ENCODE results near the gene DNAJC25. TPM values are rescaled to one million over a fixed set of nuclear protein-coding genes. Genes with fewer than 3 reads are reported as not detected.

DNAJC25 gene
- total RNA-seq, 1 donor from 2014 or later, result 6.7 TPM

DNA sequence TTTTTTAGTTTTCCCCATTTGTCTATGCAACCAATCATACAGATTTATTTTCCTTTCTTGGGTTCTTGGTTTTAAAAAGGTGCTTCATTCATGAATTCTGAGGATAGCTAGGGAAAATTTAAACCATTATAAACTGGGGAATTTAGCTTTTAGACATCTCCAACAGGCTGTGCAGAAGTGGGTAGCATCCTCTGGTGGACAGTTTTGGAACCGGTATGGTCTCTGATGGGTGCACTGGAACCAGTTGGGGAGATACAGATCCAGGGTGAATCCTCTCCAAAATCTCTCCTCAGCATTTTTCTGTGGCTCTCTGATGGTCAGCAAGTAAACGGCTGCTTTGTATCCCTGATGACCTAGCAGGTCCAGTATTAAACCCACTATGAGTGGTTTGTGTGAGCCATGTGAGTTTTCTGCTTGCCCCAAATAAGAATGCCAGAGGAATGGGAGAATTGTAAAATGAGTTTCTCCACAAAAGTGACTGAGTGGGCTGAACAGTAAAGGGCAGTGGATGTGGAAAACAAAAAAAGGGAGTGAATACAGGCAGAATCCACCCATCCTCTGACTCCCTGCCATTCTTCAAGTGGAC is 9.1 kb upstream of the DNAJC25 start:
- DNase-seq (ENCODE audit: low spot score) (no peak), ATAC-seq (peak; percentile 79)
- intact Hi-C loops (cut with DNase I), result no loop called here

GRCh38 chr9:111622626-111623025 is 8.5 kb upstream of the DNAJC25 start:
- DNase-seq (ENCODE audit: low spot score) (no peak), ATAC-seq (no peak)
- intact Hi-C loops (cut with DNase I), result no loop called here

DNA sequence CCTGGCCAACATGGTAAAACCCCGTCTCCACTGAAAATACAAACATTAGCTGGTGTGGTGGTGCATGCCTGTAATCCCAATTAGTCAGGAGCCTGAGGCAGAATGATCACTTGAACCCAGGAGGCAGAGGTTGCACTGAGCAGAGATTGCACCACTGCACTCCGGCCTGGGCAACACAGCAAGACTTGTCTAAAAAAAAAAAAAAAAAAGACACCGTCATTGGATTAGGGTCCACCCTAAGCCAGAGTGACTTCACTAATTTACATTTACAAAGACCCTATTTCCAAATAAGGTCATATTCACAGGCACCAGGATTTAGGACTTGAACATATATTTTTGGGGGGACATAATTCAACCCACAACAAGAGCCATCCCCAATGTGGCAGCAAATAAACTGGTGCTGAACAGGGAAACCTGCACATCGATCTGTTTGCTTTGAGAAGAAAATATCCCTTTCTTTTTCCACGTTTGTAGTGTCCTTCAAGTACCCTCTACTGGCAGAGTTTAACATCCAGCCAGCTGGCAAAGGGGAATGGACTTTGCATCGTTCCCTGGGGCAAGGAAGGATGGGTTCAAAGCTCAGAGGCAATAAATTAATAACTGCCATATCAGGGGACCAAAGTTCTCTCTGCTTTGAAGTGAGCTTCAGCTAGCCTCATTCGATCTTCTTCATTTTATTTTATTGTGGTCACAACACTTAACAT is 3.7 kb upstream of the DNAJC25 start:
- no peak for ATAC-seq
- no peak for DNase-seq (ENCODE audit: low spot score)
- intact Hi-C loops (cut with DNase I), result no loop called here

- ATAC-seq, result no peak
- DNase-seq (ENCODE audit: low spot score), result no peak
- intact Hi-C loops (cut with DNase I), result no loop called here
Observed at GRCh38 chr9:111628411-111628810, 2.7 kb upstream of the DNAJC25 start.

GRCh38 chr9:111630182-111630963 is 761 bp upstream of the DNAJC25 start:
- intact Hi-C loops (cut with DNase I), result no loop called here
- peak; percentile 40 for ATAC-seq
- DNase-seq (ENCODE audit: low spot score), result no peak

DNA sequence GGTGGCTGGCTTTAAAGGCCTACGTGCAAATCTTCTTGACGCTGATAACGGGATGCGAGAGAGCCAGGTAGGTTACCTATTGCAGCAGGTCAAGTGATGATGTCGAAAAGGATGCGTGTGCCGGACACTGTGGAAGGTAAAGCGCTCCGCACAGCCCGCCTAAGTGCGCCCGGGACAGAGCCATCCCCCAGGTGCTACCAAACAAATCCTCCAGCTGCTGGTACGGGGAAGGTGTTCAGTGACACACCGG is 245 bp upstream of the DNAJC25 start:
- DNase-seq (ENCODE audit: low spot score) (no peak), ATAC-seq (no peak)
- intact Hi-C loops (cut with DNase I), result no loop called here

DNA sequence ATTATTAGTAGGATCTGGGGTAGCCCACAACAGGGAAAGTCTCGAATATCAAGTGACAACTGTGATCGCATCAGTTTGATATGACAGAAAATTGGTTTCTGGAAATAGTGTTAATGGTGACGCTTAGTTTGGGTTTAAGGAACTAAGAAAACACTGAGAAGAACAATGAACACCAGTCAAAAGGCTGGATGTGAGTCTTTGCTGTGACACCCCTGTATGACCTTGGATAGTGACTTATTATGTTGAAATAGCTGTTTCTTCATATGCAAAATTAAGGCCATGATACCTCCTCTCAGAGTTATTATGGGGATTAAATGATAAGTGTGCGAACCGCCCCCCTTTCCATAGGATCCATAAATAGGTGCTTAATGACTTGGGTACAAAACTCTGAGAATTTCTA is 926 bp downstream of the DNAJC25 start:
- DNase-seq (ENCODE audit: low spot score) (no peak), ATAC-seq (no peak)
- intact Hi-C loops (cut with DNase I), result no loop called here

- intact Hi-C loops (cut with DNase I), result no loop called here
- no peak for DNase-seq (ENCODE audit: low spot score)
- ATAC-seq, result no peak
Observed at GRCh38 chr9:111632695-111633388, 1.7 kb downstream of the DNAJC25 start.

DNA sequence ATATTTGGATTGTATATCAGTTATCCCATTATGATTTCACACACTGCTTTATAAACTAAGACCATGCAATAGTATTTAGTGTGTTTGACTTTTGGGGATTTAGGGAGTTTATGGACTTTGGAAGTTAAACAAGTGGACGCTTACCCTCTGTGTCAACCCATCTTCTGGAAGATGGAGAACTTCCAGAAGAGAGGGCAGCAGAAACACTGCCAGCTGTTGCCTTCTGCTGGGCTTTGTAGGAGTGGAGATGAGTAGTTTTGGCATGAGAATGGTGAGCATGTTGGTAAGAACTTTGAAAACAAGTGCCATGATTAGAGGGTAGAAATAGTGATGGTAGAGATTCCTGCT is 2.2 kb downstream of the DNAJC25 start:
- DNase-seq (ENCODE audit: low spot score), result no peak
- no peak for ATAC-seq
- intact Hi-C loops (cut with DNase I), result no loop called here

DNA sequence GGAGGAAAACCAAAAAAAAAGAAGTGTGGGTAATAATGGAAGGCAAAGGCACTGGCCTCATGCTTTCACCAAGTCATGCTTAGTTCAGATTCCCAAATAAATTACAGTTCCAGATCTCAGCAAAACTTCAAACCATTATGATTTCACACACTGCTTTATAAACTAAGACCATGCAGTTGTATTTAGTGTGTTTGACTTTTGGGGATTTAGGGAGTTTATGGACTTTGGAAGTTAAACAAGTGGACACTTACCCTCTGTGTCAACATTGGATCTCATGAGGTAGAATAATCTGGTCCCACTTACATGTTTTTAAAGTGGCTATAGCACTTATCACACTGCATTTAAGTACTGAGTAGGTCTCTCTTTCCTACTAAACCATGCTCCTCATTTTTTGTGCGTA is 3.7 kb downstream of the DNAJC25 start:
- intact Hi-C loops (cut with DNase I), result no loop called here
- DNase-seq (ENCODE audit: low spot score) (no peak), ATAC-seq (no peak)

DNA sequence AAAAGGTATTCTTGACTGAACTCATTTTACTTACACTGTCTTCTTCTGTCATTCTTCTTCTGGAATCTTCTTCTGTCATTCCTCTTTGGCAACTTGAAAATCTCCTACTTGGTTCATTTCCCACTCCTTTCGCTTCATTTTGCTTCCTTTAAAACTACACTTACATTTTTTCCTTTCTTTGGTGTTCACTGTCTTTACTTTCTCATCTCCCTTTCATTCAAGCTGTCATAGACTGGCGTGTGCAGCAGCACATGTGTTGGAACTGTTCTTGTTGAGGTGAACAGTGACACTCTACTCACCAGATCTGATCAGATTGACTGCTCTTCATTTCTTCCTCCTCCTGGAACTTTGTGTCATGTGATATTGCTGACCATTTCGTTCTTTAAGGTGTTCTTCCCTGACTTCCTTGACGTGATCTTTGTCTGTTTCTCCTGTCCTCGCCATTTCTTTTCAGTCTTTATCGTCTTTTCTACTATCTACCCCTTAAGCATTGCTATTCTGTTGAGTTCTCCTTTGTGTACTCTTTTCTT is 6.4 kb downstream of the DNAJC25 start:
- intact Hi-C loops (cut with DNase I), result no loop called here
- ATAC-seq, result no peak

DNA sequence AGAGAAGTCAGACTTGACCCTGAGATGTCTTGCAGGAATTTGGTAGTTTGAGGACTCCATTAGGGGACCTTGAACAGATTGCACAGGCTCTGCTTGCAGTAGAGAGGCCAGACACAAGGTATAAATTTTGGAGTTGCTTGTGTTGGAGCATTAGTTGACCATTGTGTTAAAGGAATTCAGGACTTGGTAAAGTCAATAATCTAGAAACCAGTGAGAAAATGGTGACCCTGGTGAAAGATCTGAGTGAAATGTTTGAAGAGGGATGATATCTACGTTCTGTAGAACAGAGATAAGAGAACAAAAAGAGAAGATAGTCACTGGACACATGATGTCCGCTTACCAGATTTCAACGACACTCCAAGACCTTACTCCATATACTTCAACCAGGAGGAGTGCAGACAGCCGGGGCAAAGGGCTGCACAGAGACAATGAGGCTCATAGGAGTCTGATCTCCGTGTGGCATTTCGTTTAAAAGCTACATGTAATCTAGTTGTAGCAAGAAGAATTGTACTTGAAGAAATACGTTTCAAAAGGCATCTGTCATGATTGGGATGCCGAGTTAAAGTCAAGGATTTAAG is 13.2 kb downstream of the DNAJC25 start:
- intact Hi-C loops (cut with DNase I), result no loop called here
- ATAC-seq, result no peak
- DNase-seq (ENCODE audit: low spot score), result no peak

More for the DNA sequence above, 6.4 kb downstream of the DNAJC25 start:
- no peak for DNase-seq (ENCODE audit: low spot score)

GRCh38 chr9:111645806-111646205 is 14.7 kb downstream of the DNAJC25 start:
- intact Hi-C loops (cut with DNase I), result no loop called here
- ATAC-seq (no peak), DNase-seq (ENCODE audit: low spot score) (no peak)

DNA sequence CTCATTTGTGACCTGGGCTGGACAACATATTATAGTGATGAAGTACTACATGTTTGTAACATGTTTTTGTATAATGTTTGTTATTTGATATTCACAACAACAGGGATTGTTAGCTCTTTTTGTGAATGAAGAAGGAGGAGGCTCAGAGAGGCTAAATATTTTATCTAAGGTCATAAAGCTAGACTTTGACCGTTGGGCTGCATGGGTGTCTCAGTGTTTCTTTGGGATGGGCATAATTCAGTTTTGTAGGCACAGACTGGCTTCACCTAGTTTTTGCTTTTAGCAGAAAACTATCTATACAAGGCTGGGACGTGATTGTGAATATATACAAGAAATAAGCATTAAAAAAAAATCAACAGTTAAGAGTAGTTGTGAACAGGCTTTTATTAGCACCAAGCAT is 15.3 kb downstream of the DNAJC25 start:
- ATAC-seq, result no peak
- DNase-seq (ENCODE audit: low spot score), result no peak
- intact Hi-C loops (cut with DNase I), result no loop called here

DNA sequence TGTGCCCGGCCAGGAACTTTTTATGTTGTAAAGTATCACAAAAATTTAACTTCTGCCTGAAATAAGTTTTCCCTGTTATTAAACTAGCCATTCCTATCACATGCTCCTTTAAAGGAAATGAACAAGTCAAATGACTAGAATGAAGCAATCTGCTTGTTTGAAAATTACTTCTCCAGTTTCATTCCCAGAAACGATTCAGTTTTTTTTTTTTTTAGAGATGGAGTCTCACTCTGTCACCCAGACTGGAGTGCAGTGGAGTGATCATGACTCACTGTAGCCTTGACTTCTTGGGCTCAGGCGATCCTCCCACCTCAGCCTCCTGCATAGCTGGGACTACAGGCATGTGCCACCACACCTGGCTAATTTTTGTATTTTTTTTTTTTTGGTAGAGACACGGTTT is 16.9 kb downstream of the DNAJC25 start:
- no peak for DNase-seq (ENCODE audit: low spot score)
- no peak for ATAC-seq
- intact Hi-C loops (cut with DNase I), result no loop called here

GRCh38 chr9:111649016-111649415 is 17.9 kb downstream of the DNAJC25 start:
- ATAC-seq, result no peak
- intact Hi-C loops (cut with DNase I), result no loop called here
- DNase-seq (ENCODE audit: low spot score), result no peak

- intact Hi-C loops (cut with DNase I), result no loop called here
- ATAC-seq, result no peak
- DNase-seq (ENCODE audit: low spot score), result no peak
Observed at GRCh38 chr9:111657051-111657450, 25.9 kb downstream of the DNAJC25 start.

- DNase-seq (ENCODE audit: low spot score) (no peak), ATAC-seq (no peak)
- intact Hi-C loops (cut with DNase I), result no loop called here
Observed at GRCh38 chr9:111658943-111659342, 27.8 kb downstream of the DNAJC25 start.

GRCh38 chr9:111659691-111660090 is 28.6 kb downstream of the DNAJC25 start:
- intact Hi-C loops (cut with DNase I), result no loop called here
- DNase-seq (ENCODE audit: low spot score) (no peak), ATAC-seq (no peak)
